OCI-LY1 (cell line): ENCODE results near the gene RGS17.

Experiments
- CTCF ChIP-seq: fragments of 200-600 bp; sonication (generic), shearing (Covaris generic); IDR thresholded peaks from 2 replicates; pipeline ENCODE4 v1.5.1; 2017; ENCODE audit warnings: mild to moderate bottlenecking, antibody characterized with exemption, low read length, moderate library complexity, mixed read lengths
- EZH2 ChIP-seq: fragments of 200-600 bp; sonication (generic), shearing (Covaris generic); IDR thresholded peaks from 2 replicates; pipeline ENCODE4 v1.8.0; 2017; ENCODE audit warnings: borderline replicate concordance, mixed run types, mild to moderate bottlenecking, antibody characterized with exemption, low read length, moderate library complexity, mixed read lengths

GRCh38 chr6:153076431-153076830, 54.7 kb downstream of the RGS17 start:
- TF ChIP-seq CTCF (no peak), EZH2 (no peak)
